Mesenchymal stem cell (in vitro differentiated cells and primary cell): ENCODE data around the gene CWC15. TPM values are rescaled to one million over a fixed set of nuclear protein-coding genes. Genes with fewer than 3 reads are reported as not detected.
"Not testable (repeated sequence)": the region's sequence is repeated elsewhere in the genome, so short reads cannot be mapped to it uniquely, and the experiment has no call there.

Experiments used
- DNase-seq: peaks from one replicate; pipeline ENCODE4 v3.0.0-alpha.2; 2013
- H2AFZ ChIP-seq: one replicate; pipeline ENCODE4 v1.6.1; 2013; ENCODE audit warnings: low read depth, mild to moderate bottlenecking, control low read depth, inconsistent platforms, low read length, moderate library complexity
- H2AK5ac ChIP-seq: 2 replicates; pipeline ENCODE4 v1.6.1; 2013; ENCODE audit warnings: low read length, moderate library complexity, mild to moderate bottlenecking, inconsistent platforms; ENCODE audit not compliant: severe bottlenecking
- H2BK120ac ChIP-seq: one replicate; pipeline ENCODE4 v1.6.1; 2013; ENCODE audit warnings: low read depth, mild to moderate bottlenecking, inconsistent platforms, low read length, moderate library complexity
- H2BK12ac ChIP-seq, 2 experiments: one replicate each; pipeline ENCODE4 v1.6.1; 2013; ENCODE audit warnings: inconsistent platforms in 2 of 2, low read length in 2 of 2, mild to moderate bottlenecking in 2 of 2, moderate library complexity in 2 of 2, control low read depth in 1 of 2
- H2BK15ac ChIP-seq: one replicate; pipeline ENCODE4 v1.6.1; 2013; ENCODE audit warnings: mild to moderate bottlenecking, low read depth, inconsistent platforms; ENCODE audit not compliant: poor library complexity, severe bottlenecking
- H2BK5ac ChIP-seq: 2 replicates; pipeline ENCODE4 v1.6.1; 2013; ENCODE audit warnings: low read depth, mild to moderate bottlenecking, low read length, control low read depth, inconsistent platforms; ENCODE audit not compliant: poor library complexity, severe bottlenecking
- H3K14ac ChIP-seq, 2 experiments: one replicate each; pipeline ENCODE4 v1.6.1; 2013; ENCODE audit warnings: inconsistent platforms in 2 of 2, low read length in 2 of 2, control low read depth in 1 of 2, mild to moderate bottlenecking in 1 of 2, moderate library complexity in 1 of 2
- H3K18ac ChIP-seq, 2 experiments: one replicate each; pipeline ENCODE4 v1.6.1; 2013; ENCODE audit warnings: inconsistent platforms in 2 of 2, low read length in 2 of 2, control low read depth in 1 of 2, low read depth in 1 of 2, mild to moderate bottlenecking in 1 of 2
- H3K23ac ChIP-seq, 2 experiments: one replicate each; pipeline ENCODE4 v1.6.1; 2013; ENCODE audit warnings: inconsistent platforms in 2 of 2, low read length in 2 of 2, mild to moderate bottlenecking in 2 of 2, moderate library complexity in 2 of 2, control low read depth in 1 of 2
- H3K27ac ChIP-seq: 2 replicates; pipeline ENCODE4 v1.5.1; 2013; ENCODE audit warnings: mild to moderate bottlenecking, moderate library complexity, low read length, control low read depth, inconsistent platforms; ENCODE audit not compliant: poor library complexity, severe bottlenecking
- H3K27me3 ChIP-seq, 2 experiments: 2 replicates each; pipeline versions ENCODE4 v1.6.1 to v1.7.0; 2013; ENCODE audit warnings: low read length in 2 of 2, mild to moderate bottlenecking in 2 of 2, moderate library complexity in 2 of 2, control low read depth in 1 of 2, inconsistent platforms in 1 of 2; ENCODE audit not compliant: control insufficient read depth in 1 of 2, insufficient read depth in 1 of 2
- H3K36me3 ChIP-seq, 2 experiments: 2 replicates each; pipeline versions ENCODE4 v1.6.1 to v1.7.0; 2013; ENCODE audit warnings: low read length in 2 of 2, control low read depth in 1 of 2, inconsistent platforms in 1 of 2, low read depth in 1 of 2, mild to moderate bottlenecking in 1 of 2; ENCODE audit not compliant: insufficient read depth in 2 of 2, control insufficient read depth in 1 of 2
- H3K4ac ChIP-seq, 2 experiments: one replicate each; pipeline ENCODE4 v1.6.1; 2013; ENCODE audit warnings: inconsistent platforms in 2 of 2, low read length in 2 of 2, mild to moderate bottlenecking in 2 of 2, moderate library complexity in 2 of 2, control low read depth in 1 of 2, low read depth in 1 of 2
- H3K4me1 ChIP-seq: 2 replicates; pipeline ENCODE4 v1.6.1; 2013; ENCODE audit warnings: low read depth, low read length, control low read depth; ENCODE audit not compliant: control insufficient read depth, insufficient read depth
- H3K4me2 ChIP-seq: 2 replicates; pipeline ENCODE4 v1.6.1; 2013; ENCODE audit warnings: low read length, mild to moderate bottlenecking, inconsistent platforms; ENCODE audit not compliant: poor library complexity, severe bottlenecking
- H3K4me3 ChIP-seq, 2 experiments: 2 replicates each; pipeline versions ENCODE4 v1.5.1 to v1.7.0; 2013; ENCODE audit warnings: low read length in 2 of 2, mild to moderate bottlenecking in 2 of 2, control low read depth in 1 of 2, low read depth in 1 of 2; ENCODE audit not compliant: insufficient read depth in 1 of 2
- H3K79me1 ChIP-seq: replicated peaks from 2 replicates; pipeline ENCODE4 v1.6.1; 2013; ENCODE audit warnings: mild to moderate bottlenecking, control low read depth, low read length, inconsistent platforms; ENCODE audit not compliant: poor library complexity, severe bottlenecking
- H3K9ac ChIP-seq: 2 replicates; pipeline ENCODE4 v1.7.0; 2013; ENCODE audit warnings: mild to moderate bottlenecking, low read length, moderate library complexity
- H3K9me3 ChIP-seq: 2 replicates; pipeline ENCODE4 v1.7.0; 2013; ENCODE audit warnings: mild to moderate bottlenecking, low read length; ENCODE audit not compliant: control insufficient read depth
- H4K8ac ChIP-seq: one replicate; pipeline ENCODE4 v1.6.1; 2013; ENCODE audit warnings: inconsistent platforms, mild to moderate bottlenecking, low read length, moderate library complexity
- H4K91ac ChIP-seq: one replicate; pipeline ENCODE4 v1.6.1; 2013; ENCODE audit warnings: mild to moderate bottlenecking, low read length, inconsistent platforms
- WGBS: methylation state at CpG from one replicate; pipeline ENCODE4 v1.1.7; 2013; ENCODE audit warnings: mixed read lengths; 5-methylcytosine and 5-hydroxymethylcytosine counted together
- polyA plus RNA-seq, 2 experiments: library from polyadenylated mRNA; stranded (reverse); fragments of 200-250 nt; gene quantifications; one replicate each; pipeline ENCODE4 v1.2.3, GENCODE V29; 2013

Gene CWC15
- 113 TPM for polyA plus RNA-seq (2013, experiment 1 of 2)
- polyA plus RNA-seq (2013, experiment 2 of 2): 117 TPM

DNA sequence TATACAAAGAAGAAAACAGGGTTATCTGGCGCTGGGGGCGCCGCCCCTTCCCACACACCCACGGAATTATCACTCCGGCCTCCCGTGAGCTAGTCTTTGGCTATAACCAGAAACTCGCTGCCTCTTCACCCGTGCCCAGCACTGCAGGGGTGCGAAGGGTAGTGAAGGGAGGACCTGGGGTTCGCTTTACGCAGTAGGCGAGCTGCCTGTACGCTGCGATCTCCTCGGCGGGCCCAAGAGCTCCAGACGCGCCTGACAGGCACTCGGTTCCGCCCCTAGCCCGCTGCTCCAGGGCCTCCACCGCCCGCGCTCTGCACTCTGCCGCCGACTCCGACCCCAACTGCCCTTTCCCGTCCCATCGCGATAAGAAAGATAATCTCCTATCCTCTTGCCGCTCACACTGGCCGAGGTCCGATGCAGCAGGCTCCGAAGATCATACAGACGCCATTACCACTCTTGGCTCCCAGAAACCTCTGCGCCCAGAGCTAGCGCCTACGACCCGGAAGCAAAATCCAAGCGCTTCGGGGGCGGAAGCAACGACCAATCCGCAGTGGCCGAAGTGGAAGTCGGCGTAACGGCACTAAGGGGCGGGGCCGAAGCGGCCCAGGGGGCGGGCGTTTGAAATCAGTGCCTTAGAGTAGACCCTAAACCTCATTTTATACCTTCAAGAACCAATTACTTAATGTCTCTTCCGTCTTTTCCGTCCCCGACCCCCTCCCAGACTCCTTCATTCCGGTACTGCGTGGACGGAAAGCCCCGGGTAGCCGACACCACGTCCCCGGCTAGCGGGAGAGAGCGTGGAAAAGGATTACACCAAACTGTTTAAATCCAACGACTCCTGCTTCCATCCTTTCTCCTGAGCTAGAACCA lies at the start of gene CWC15, which contains the start of gene KDM4D:
CWC15 (minus strand) TSS at position 458 of the 870 bp plus-strand sequence. CDS start 1,371 bp downstream, outside the sequence.
KDM4D (plus strand) TSS at position 611 of the 870 bp plus-strand sequence. CDS start 23,664 bp downstream, outside the sequence.
- H3K23ac ChIP-seq: peak within 1 kb of the TSS in 1 of 2 experiments; percentile 89
- H4K8ac ChIP-seq: peak within 1 kb of the TSS; percentile 96
- H2BK120ac ChIP-seq: peak within 1 kb of the TSS; percentile 3
- H2BK12ac ChIP-seq: no peak within 1 kb of the TSS
- under 1% methylated on average over 60 of the region's 66 CpGs for WGBS
- H3K79me1 ChIP-seq: peaks cover 9% of the 10 kb centered on the region
- no peak within 1 kb of the TSS for H2AK5ac ChIP-seq
- peak within 1 kb of the TSS; percentile 89 for H3K4me2 ChIP-seq
- peak within 1 kb of the TSS; percentile 97 to 98 for H3K18ac ChIP-seq
- DNase-seq: peak; percentile 95
- H3K4me3 ChIP-seq: peak within 1 kb of the TSS; percentile 95 to 96
- H3K27ac ChIP-seq: peak within 1 kb of the TSS; percentile 53
- peak within 1 kb of the TSS; percentile 91 for H2AFZ ChIP-seq
- H3K9me3 ChIP-seq: no peaks in the 10 kb centered on the region
- peak within 1 kb of the TSS; percentile 90 to 92 for H3K4ac ChIP-seq
- H2BK15ac ChIP-seq: no peak within 1 kb of the TSS
- H3K27me3 ChIP-seq: no peaks in the 10 kb centered on the region
- peaks cover 0 to 39% of the 10 kb centered on the region in 2 experiments for H3K36me3 ChIP-seq
- H3K14ac ChIP-seq: no peak within 1 kb of the TSS
- peak within 1 kb of the TSS; percentile 97 for H4K91ac ChIP-seq
- peak within 1 kb of the TSS; percentile 66 for H2BK5ac ChIP-seq
- H3K4me1 ChIP-seq: no peaks in the 10 kb centered on the region
- peak within 1 kb of the TSS; percentile 99 for H3K9ac ChIP-seq

DNA sequence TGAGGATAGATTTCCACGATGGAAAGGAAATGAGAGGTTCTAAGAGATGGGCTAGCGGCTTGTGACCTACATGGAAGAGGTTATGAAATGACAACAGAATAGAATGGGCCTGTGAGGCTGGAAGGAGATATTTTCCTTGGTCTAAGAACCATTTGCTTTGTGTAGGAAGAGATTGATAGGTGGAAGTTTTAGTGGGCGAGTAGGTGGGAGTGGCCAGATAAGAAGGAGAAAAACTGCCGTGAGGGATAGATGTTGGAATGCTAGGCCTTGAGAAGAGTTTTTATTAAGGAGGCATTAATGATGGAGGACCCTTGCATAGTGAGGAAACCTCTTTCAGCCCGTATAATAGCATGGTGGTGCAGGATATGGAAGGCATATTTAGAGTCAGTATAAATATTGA lies 48.1 kb upstream of the CWC15 start:
- not testable (repeated sequence) for H3K23ac ChIP-seq

GRCh38 chr11:95016139-95016538 lies 42.8 kb upstream of the CWC15 start:
- Histone ChIP-seq H3K4me1 (no peaks in the 10 kb centered on the region), H3K4me2 (no peak overlapping the region), H2BK12ac (no peak overlapping the region), H3K23ac (no peak overlapping the region), H2BK5ac (no peak overlapping the region), H2BK120ac (no peak overlapping the region), H3K9ac (no peak overlapping the region), H3K14ac (no peak overlapping the region), H4K91ac (no peak overlapping the region), H3K36me3 (no peaks in the 10 kb centered on the region), H2AFZ (peak overlapping the region; percentile 14), H2AK5ac (no peak overlapping the region), H3K9me3 (no peaks in the 10 kb centered on the region), H3K18ac (peak overlapping the region in 1 of 2 experiments; percentile 33), H3K27me3 (peaks cover 0 to 4% of the 10 kb centered on the region in 2 experiments), H3K27ac (no peak overlapping the region), H2BK15ac (no peak overlapping the region), H4K8ac (no peak overlapping the region), H3K4me3 (no peak overlapping the region), H3K4ac (no peak overlapping the region), H3K79me1 (no peaks in the 10 kb centered on the region)
- DNase-seq: peak; percentile 18
- WGBS: no CpG with 5 or more reads among the region's 2 CpGs

More for the DNA sequence above, 48.1 kb upstream of the CWC15 start:
- H3K27me3 ChIP-seq, H3K27ac ChIP-seq, H2BK12ac ChIP-seq, DNase-seq, H2BK5ac ChIP-seq, H2BK15ac ChIP-seq, H3K18ac ChIP-seq, H3K4me1 ChIP-seq, H3K9ac ChIP-seq, H3K9me3 ChIP-seq, H3K4me3 ChIP-seq, H3K14ac ChIP-seq, H4K8ac ChIP-seq, H2BK120ac ChIP-seq, H3K4ac ChIP-seq, H3K79me1 ChIP-seq, H2AFZ ChIP-seq, H4K91ac ChIP-seq, H3K36me3 ChIP-seq, H3K4me2 ChIP-seq, H2AK5ac ChIP-seq: not testable (repeated sequence)
- WGBS: 92% methylated on average over 5 of the region's 5 CpGs

- H3K23ac ChIP-seq: no peak overlapping the region
- no peaks in the 10 kb centered on the region for H3K4me1 ChIP-seq
- H3K4me3 ChIP-seq: no peak overlapping the region
- no peak overlapping the region for H2BK5ac ChIP-seq
- no peak overlapping the region for H2BK12ac ChIP-seq
- DNase-seq: no peak
- no peak overlapping the region for H2BK120ac ChIP-seq
- no peak overlapping the region for H3K9ac ChIP-seq
- H3K79me1 ChIP-seq: no peaks in the 10 kb centered on the region
- H4K91ac ChIP-seq: no peak overlapping the region
- H4K8ac ChIP-seq: no peak overlapping the region
- H3K9me3 ChIP-seq: no peaks in the 10 kb centered on the region
- no peak overlapping the region for H3K4ac ChIP-seq
- H3K27me3 ChIP-seq: peaks cover 0 to 4% of the 10 kb centered on the region in 2 experiments
- no peaks in the 10 kb centered on the region for H3K36me3 ChIP-seq
- no peak overlapping the region for H3K4me2 ChIP-seq
- H3K14ac ChIP-seq: no peak overlapping the region
- H3K18ac ChIP-seq: no peak overlapping the region
- no peak overlapping the region for H2AK5ac ChIP-seq
- 92% methylated on average over 12 of the region's 12 CpGs for WGBS
- H3K27ac ChIP-seq: no peak overlapping the region
- H2AFZ ChIP-seq: no peak overlapping the region
- no peak overlapping the region for H2BK15ac ChIP-seq
These were observed 40.9 kb upstream of the CWC15 start for GRCh38 chr11:95014184-95014821.
